Measurements from ENCODE around the gene RUSF1.

RUSF1 gene

DNA sequence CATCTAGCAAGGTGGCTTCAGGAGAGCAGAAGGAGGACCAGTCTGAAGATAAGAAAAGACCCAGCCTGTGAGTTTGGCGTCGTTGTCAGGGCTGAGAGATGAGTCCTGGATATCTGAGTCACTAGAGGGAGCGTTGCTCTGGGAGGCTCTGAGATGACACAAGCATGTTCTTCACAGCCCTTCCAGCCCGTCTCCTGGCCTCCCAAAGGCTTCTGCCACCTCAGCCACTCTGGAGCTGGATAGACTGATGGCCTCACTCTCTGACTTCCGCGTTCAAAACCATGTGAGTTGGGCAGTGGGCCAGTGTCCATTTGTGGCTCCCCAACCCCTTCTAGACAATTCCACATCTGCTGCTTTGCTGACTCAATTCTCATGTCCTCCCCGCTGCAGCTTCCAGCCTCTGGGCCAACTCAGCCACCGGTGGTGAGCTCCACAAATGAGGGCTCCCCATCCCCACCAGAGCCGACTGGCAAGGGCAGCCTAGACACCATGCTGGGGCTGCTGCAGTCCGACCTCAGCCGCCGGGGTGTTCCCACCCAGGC lies 33.9 kb downstream of the RUSF1 start:
- Histone ChIP-seq H3K27me3 (peaks cover 81% of the 10 kb centered on the region), H3K27ac (no peak overlapping the region), H3K36me3 (no peaks in the 10 kb centered on the region), H3K4me3 (ENCODE audit: low read depth in 1 of 2, low read length in 1 of 2) (no peak overlapping the region), H3K4me1 (ENCODE audit: control insufficient read depth in 1 of 2, insufficient read depth in 1 of 2, low read depth in 1 of 2, low read length in 1 of 2) (peaks cover 22 to 32% of the 10 kb centered on the region in 2 experiments), H3K9me3 (no peaks in the 10 kb centered on the region)
- TF ChIP-seq, protein P1, sequence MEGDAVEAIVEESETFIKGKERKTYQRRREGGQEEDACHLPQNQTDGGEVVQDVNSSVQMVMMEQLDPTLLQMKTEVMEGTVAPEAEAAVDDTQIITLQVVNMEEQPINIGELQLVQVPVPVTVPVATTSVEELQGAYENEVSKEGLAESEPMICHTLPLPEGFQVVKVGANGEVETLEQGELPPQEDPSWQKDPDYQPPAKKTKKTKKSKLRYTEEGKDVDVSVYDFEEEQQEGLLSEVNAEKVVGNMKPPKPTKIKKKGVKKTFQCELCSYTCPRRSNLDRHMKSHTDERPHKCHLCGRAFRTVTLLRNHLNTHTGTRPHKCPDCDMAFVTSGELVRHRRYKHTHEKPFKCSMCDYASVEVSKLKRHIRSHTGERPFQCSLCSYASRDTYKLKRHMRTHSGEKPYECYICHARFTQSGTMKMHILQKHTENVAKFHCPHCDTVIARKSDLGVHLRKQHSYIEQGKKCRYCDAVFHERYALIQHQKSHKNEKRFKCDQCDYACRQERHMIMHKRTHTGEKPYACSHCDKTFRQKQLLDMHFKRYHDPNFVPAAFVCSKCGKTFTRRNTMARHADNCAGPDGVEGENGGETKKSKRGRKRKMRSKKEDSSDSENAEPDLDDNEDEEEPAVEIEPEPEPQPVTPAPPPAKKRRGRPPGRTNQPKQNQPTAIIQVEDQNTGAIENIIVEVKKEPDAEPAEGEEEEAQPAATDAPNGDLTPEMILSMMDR (IDR thresholded peaks at IDR 0.05) = no peak

DNA sequence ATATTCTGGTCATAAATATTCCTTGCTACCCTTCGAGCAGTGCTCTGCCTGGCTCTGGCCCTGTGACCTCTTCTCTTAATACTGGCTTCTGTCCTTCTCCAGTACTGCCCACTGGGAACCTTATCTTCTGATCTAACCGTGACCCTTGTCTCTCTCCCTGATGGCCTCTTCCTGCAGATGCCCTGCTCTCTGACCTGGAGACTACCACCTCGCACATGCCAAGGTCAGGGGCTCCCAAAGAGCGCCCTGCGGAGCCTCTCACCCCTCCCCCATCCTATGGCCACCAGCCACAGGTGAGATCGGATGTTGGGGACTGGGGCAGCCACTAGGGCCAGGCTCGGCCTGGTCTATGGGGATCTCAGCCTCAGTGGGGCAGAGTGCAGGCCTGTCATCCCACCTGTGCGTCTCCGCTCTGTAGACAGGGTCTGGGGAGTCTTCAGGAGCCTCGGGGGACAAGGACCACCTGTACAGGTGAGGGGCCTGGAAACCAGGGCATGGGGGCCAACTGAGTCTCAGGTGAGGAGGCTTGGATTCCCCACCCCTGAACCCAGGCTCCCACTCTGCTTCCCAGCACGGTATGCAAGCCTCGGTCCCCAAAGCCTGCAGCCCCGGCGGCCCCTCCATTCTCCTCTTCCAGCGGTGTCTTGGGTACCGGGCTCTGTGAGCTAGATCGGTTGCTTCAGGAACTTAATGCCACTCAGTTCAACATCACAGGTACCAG lies 34.8 kb downstream of the RUSF1 start:
- Histone ChIP-seq H3K4me1 (ENCODE audit: control insufficient read depth in 1 of 2, insufficient read depth in 1 of 2, low read depth in 1 of 2, low read length in 1 of 2) (peaks cover 22 to 32% of the 10 kb centered on the region in 2 experiments), H3K4me3 (ENCODE audit: low read depth in 1 of 2, low read length in 1 of 2) (no peak overlapping the region), H3K36me3 (no peaks in the 10 kb centered on the region), H3K9me3 (no peaks in the 10 kb centered on the region), H3K27ac (no peak overlapping the region), H3K27me3 (peaks cover 77% of the 10 kb centered on the region)
- TF ChIP-seq, protein P1 (IDR thresholded peaks at IDR 0.05) = no peak

DNA sequence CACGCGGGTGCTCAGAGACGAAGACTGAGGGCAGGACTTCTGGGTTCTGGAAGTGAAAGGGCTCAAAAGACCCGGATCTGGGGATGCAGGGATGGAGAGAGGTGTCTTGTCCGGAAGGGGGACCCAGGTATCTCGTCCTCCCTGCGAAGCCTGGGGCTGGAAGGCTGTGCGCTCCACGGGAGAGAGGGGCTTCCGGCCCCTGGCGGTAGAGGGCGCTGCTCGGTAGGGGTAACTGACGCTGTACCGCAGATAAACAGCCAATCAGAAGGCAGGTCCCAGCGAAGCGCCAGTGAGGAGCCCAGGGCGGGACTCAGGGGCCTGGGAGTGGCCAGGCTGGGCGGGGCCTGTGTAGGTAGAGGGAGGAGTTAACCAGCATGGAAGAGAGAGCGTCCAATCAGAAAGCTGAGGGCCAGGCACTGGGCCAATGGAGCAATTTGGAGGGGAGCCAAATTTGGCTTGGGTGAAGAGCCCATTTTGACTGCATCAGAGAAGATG lies 35.4 kb downstream of the RUSF1 start:
- TF ChIP-seq, protein P1 (IDR thresholded peaks at IDR 0.05) = no peak
- no peak overlapping the region for H3K4me3 ChIP-seq (ENCODE audit: low read depth in 1 of 2, low read length in 1 of 2)
- H3K9me3 ChIP-seq = no peaks in the 10 kb centered on the region
- no peaks in the 10 kb centered on the region for H3K36me3 ChIP-seq
- peaks cover 70% of the 10 kb centered on the region for H3K27me3 ChIP-seq
- H3K27ac ChIP-seq = no peak overlapping the region
- H3K4me1 ChIP-seq (ENCODE audit: control insufficient read depth in 1 of 2, insufficient read depth in 1 of 2, low read depth in 1 of 2, low read length in 1 of 2) = peaks cover 22 to 31% of the 10 kb centered on the region in 2 experiments

DNA sequence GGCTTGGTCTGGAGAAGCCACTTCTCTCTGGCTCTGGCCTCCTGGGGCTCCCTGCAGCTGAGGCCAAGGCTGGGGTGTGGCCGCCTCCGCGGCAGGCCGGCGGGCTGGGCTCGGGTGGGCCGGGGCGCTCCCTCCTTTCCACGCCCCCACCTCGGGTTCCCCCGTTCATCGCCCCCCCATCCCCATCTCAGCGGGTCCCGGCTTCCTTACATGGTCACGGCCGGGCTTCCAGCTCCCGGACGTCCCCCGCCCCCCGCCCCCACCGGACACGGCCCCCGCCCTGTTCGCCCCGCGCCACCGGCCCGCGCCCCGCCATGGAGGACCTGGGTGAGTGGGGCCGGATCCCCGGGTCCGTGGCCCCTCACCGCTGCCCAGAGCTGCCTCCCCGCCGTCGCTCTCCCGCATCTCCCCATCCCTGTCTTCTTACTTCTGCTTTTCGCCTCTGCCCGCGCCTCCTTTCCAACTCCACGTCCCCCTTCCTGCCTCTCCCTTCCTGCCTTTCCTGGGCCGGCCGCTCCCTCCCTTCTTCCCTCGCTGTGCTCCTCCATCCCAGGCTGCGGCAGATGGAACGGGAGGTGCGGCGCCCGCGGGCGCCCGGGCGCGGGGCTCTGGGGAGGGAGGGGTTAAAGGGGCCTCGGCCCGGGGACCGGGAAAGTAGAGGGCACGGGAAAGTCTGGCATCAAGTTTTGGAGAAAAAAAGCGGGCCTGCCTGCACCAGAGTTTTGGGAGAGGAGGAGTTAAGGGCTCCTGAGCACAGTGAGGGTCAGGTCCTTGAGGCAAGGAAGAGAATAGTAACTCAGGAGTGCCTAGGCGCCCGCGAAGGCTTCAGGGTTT lies 36.1 kb downstream of the RUSF1 start, which contains the start of gene TGFB1I1:
TGFB1I1 (plus strand) TSS at position 278 of the 834 bp plus-strand sequence; CDS start at position 315, 37 bp downstream.
- Histone ChIP-seq H3K9me3 (no peaks in the 10 kb centered on the region), H3K36me3 (no peaks in the 10 kb centered on the region), H3K4me1 (ENCODE audit: control insufficient read depth in 1 of 2, insufficient read depth in 1 of 2, low read depth in 1 of 2, low read length in 1 of 2) (peaks cover 23 to 27% of the 10 kb centered on the region in 2 experiments), H3K27ac (no peak within 1 kb of the TSS), H3K4me3 (ENCODE audit: low read depth in 1 of 2, low read length in 1 of 2) (peak within 1 kb of the TSS in 1 of 2 experiments; percentile 38), H3K27me3 (peaks cover 64% of the 10 kb centered on the region)
- TF ChIP-seq, protein P1 (IDR thresholded peaks at IDR 0.05) = no peak

DNA sequence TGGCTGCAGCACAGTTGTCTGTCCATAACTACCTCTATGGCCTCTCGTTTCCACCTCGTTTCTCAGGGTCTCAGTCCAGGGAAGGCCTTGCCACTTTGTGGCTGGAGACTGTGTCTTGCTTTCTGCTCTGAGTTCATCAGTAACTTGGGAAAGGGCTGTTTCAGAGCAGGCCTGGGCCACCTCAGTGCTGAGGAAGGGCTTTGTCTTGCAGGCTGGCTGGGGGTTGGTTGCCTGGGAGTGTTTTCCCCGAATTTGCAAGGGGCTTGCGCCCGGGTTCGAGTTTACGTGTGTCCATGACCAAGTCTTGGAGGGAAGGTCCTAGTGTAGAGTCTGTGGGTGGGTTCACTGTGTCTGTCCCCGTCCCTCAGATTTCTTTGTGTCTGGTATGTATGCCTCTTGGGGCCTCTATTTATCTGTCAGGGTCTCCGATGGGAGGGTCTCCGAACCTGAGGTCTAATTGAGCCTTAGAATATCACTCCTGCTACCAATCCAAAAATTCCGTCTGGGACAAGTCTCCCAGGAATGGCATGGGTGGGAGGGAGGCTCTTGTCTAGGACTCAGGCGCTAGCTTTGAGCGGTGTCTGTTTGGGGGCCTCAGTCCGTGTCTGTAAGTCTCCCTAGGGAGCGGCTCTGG lies 36.8 kb downstream of the RUSF1 start:
- H3K4me1 ChIP-seq (ENCODE audit: control insufficient read depth in 1 of 2, insufficient read depth in 1 of 2, low read depth in 1 of 2, low read length in 1 of 2) = peaks cover 19 to 24% of the 10 kb centered on the region in 2 experiments
- H3K36me3 ChIP-seq = no peaks in the 10 kb centered on the region
- H3K27me3 ChIP-seq = peaks cover 57% of the 10 kb centered on the region
- TF ChIP-seq, protein P1 (IDR thresholded peaks at IDR 0.05) = no peak
- no peaks in the 10 kb centered on the region for H3K9me3 ChIP-seq
- no peak overlapping the region for H3K27ac ChIP-seq
- peak overlapping the region in 1 of 2 experiments; percentile 38 for H3K4me3 ChIP-seq (ENCODE audit: low read depth in 1 of 2, low read length in 1 of 2)

Data from neutrophil (primary cell).